Measurements from ENCODE around the gene GRIN2A. TPM values are rescaled to one million over a fixed set of nuclear protein-coding genes. Genes with fewer than 3 reads are reported as not detected.

Gene GRIN2A
- total and polyA plus RNA-seq, 2 of the 8 experiments (the other 6 are each of a cell fraction or from before 2014, with no cell fraction given), result 0.18 to 1.8 TPM

GRCh38 chr16:9706217-9706836 is 475.9 kb downstream of the GRIN2A start (continued):
- TF ChIP-seq CHD7 (IDR thresholded peaks at IDR 0.05; ENCODE audit: insufficient replicate concordance, low read length) (no peak), ASH2L (IDR thresholded peaks at IDR 0.05; ENCODE audit: low read length) (no peak), ATF3 (IDR thresholded peaks at IDR 0.05; ENCODE audit: insufficient read depth, low read depth, low read length) (no peak), RAD21 (IDR thresholded peaks at IDR 0.05 in 1 of 2, conservative IDR thresholded peaks at IDR 0.05 in 1 of 2; ENCODE audit: low read depth in 2 of 2, low read length in 2 of 2) (no peak), RFX5 (IDR thresholded peaks at IDR 0.05; ENCODE audit: borderline replicate concordance, low read depth, low read length) (no peak)
